Measurements from ENCODE around the gene NFKB1. TPM values are rescaled to one million over a fixed set of nuclear protein-coding genes. Genes with fewer than 3 reads are reported as not detected.

The NFKB1 gene
- total and polyA plus RNA-seq, 9 of the 15 experiments (the other 6 are each of a cell fraction or from before 2014, with no cell fraction given): 2.4 to 14.5 (median 10.3) TPM

DNA sequence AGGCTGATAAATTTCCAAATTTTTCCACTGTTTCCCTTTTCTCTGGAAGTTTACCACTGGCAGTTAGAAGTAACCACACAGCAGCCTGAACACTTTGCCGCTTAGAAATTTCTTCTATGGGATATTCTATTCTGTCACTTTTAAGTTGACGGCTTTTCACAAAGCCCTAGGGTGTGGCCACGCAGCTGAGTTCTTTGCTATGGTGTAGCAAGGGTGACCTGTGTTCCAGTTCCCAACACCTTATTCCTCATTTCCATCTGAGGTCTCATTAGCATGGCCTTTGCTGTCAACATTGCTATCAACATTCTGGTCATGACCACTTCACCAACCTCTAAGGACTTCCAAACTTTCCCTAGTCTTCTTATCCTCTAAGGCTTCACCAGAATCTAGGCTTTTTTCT, 45.4 kb upstream of the NFKB1 start:
- Histone ChIP-seq H4K20me1 (replicated peaks; ENCODE audit: control insufficient read depth, insufficient read depth, low read length) (no peaks in the 10 kb centered on the region), H3K4me3 (no peak overlapping the region), H3K9ac (ENCODE audit: insufficient read depth in 1 of 2, low read depth in 2 of 2, low read length in 2 of 2) (no peak overlapping the region), H2AFZ (ENCODE audit: low read depth, low read length) (no peak overlapping the region), H3K4me2 (ENCODE audit: insufficient read depth, low read length) (no peak overlapping the region), H3K9me1 (ENCODE audit: control insufficient read depth, insufficient read depth, low read length) (no peaks in the 10 kb centered on the region), H3K9me3 (replicated peaks; ENCODE audit: control insufficient read depth, insufficient read depth, low read depth, low read length) (no peaks in the 10 kb centered on the region), H3K36me3 (ENCODE audit: control insufficient read depth, insufficient read depth, low read length) (no peaks in the 10 kb centered on the region), H3K27me3 (ENCODE audit: control insufficient read depth in 2 of 2, insufficient read depth in 2 of 2, low read length in 2 of 2) (peaks cover 0 to 7% of the 10 kb centered on the region in 2 experiments; a peak in 1 of 5 replicates), H3K27ac (ENCODE audit: extremely low read depth, low read depth, low read length) (no peak overlapping the region), H3K79me2 (ENCODE audit: control insufficient read depth, insufficient read depth, low read length) (no peaks in the 10 kb centered on the region), H3K4me1 (replicated peaks in 1 of 2; ENCODE audit: control insufficient read depth in 2 of 2, insufficient read depth in 2 of 2, low read length in 2 of 2) (no peaks in the 10 kb centered on the region; a peak in 1 of 5 replicates)
- no peak for FAIRE-seq
- ATAC-seq: no peak
- no peak for DNase-seq (ENCODE audit: extremely low read depth in 1 of 4, low spot score in 3 of 4)
- CTCF ChIA-PET (ENCODE audit: low intra/inter-chr PET ratio): no interaction called here
- POLR2A ChIA-PET: no interaction called here
- intact Hi-C loops (cut with micrococcal nuclease): no loop called here
- no TSS peak for BruUV-seq (replicated peaks)
- WGBS (ENCODE audit: insufficient coverage, low coverage, missing lambda C conversion rate): 2% methylated on average over 3 of the region's 3 CpGs
- TF ChIP-seq, protein P1, sequence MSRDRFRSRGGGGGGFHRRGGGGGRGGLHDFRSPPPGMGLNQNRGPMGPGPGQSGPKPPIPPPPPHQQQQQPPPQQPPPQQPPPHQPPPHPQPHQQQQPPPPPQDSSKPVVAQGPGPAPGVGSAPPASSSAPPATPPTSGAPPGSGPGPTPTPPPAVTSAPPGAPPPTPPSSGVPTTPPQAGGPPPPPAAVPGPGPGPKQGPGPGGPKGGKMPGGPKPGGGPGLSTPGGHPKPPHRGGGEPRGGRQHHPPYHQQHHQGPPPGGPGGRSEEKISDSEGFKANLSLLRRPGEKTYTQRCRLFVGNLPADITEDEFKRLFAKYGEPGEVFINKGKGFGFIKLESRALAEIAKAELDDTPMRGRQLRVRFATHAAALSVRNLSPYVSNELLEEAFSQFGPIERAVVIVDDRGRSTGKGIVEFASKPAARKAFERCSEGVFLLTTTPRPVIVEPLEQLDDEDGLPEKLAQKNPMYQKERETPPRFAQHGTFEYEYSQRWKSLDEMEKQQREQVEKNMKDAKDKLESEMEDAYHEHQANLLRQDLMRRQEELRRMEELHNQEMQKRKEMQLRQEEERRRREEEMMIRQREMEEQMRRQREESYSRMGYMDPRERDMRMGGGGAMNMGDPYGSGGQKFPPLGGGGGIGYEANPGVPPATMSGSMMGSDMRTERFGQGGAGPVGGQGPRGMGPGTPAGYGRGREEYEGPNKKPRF (IDR thresholded peaks at IDR 0.05; ENCODE audit: low read depth, low read length): no peak
- TF ChIP-seq, protein P2, sequence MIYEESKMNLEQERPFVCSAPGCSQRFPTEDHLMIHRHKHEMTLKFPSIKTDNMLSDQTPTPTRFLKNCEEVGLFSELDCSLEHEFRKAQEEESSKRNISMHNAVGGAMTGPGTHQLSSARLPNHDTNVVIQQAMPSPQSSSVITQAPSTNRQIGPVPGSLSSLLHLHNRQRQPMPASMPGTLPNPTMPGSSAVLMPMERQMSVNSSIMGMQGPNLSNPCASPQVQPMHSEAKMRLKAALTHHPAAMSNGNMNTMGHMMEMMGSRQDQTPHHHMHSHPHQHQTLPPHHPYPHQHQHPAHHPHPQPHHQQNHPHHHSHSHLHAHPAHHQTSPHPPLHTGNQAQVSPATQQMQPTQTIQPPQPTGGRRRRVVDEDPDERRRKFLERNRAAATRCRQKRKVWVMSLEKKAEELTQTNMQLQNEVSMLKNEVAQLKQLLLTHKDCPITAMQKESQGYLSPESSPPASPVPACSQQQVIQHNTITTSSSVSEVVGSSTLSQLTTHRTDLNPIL (CRISPR knock-in tag; IDR thresholded peaks at IDR 0.05): no peak
- no peak for TF ChIP-seq MBD2 (IDR thresholded peaks at IDR 0.05; ENCODE audit: borderline replicate concordance, low read depth)
- TF ChIP-seq TEAD2 (tag; IDR thresholded peaks at IDR 0.05): no peak
- no peak for TF ChIP-seq MAFF (IDR thresholded peaks at IDR 0.05; ENCODE audit: low read length)
- no peak for TF ChIP-seq DMBX1 (CRISPR knock-in tag; IDR thresholded peaks at IDR 0.05; ENCODE audit: borderline replicate concordance)
- no peak for TF ChIP-seq ZNF586 (CRISPR knock-in tag; conservative IDR thresholded peaks at IDR 0.05)
- no peak for TF ChIP-seq MEF2D (tag; conservative IDR thresholded peaks at IDR 0.05; ENCODE audit: low read depth)
- TF ChIP-seq, protein P3, sequence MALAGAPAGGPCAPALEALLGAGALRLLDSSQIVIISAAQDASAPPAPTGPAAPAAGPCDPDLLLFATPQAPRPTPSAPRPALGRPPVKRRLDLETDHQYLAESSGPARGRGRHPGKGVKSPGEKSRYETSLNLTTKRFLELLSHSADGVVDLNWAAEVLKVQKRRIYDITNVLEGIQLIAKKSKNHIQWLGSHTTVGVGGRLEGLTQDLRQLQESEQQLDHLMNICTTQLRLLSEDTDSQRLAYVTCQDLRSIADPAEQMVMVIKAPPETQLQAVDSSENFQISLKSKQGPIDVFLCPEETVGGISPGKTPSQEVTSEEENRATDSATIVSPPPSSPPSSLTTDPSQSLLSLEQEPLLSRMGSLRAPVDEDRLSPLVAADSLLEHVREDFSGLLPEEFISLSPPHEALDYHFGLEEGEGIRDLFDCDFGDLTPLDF (CRISPR knock-in tag; IDR thresholded peaks at IDR 0.05): no peak
- in situ Hi-C loops (cut with MboI): no loop called here

All from K562 (cell line).